M059J (cell line): ENCODE data around the gene CARD19. TPM values are rescaled to one million over a fixed set of nuclear protein-coding genes. Genes with fewer than 3 reads are reported as not detected.
A peak's percentile ranks its signal among the peaks of the same experiment; 100 is the strongest.
"Not testable (repeated sequence)": the region's sequence is repeated elsewhere in the genome, so short reads cannot be mapped to it uniquely, and the experiment has no call there.

Experiments used
- DNase-seq: peaks from one replicate; pipeline ENCODE4 v3.0.0-alpha.2; 2012; ENCODE audit warnings: low read depth
- total RNA-seq: library from RNA; depleted of rRNA; stranded (reverse); fragments of >200 nt; shearing (Covaris generic); gene quantifications from 2 replicates; pipeline ENCODE4 v1.2.3, GENCODE V29; 2014

The CARD19 gene
- total RNA-seq, 1 experiment from 2014 or later: 88.4 TPM

- no peak for DNase-seq
These were observed 4.2 kb downstream of the CARD19 start for GRCh38 chr9:93100276-93100636.

- not testable (repeated sequence) for DNase-seq
These were observed 5.1 kb downstream of the CARD19 start for GRCh38 chr9:93101086-93101485.

GRCh38 chr9:93105620-93106019 lies 9.6 kb downstream of the CARD19 start:
- no peak for DNase-seq

GRCh38 chr9:93107151-93107824 lies 11.3 kb downstream of the CARD19 start:
- DNase-seq: no peak

- no peak for DNase-seq
These were observed 11.8 kb downstream of the CARD19 start for GRCh38 chr9:93107825-93108161.

- DNase-seq: no peak
These were observed 12.4 kb downstream of the CARD19 start for GRCh38 chr9:93108291-93109041.

- DNase-seq: no peak
These were observed 14.4 kb downstream of the CARD19 start for GRCh38 chr9:93110311-93110855.

GRCh38 chr9:93111001-93111370 lies 15.0 kb downstream of the CARD19 start:
- DNase-seq: no peak

GRCh38 chr9:93111371-93112115 lies 15.5 kb downstream of the CARD19 start:
- DNase-seq: peak; percentile 98

- no peak for DNase-seq
These were observed 16.3 kb downstream of the CARD19 start for GRCh38 chr9:93112116-93112863.

- no peak for DNase-seq
These were observed 16.9 kb downstream of the CARD19 start for GRCh38 chr9:93112864-93113389.

- no peak for DNase-seq
These were observed 18.4 kb downstream of the CARD19 start for GRCh38 chr9:93114169-93114983.

- no peak for DNase-seq
These were observed 18.9 kb downstream of the CARD19 start for GRCh38 chr9:93114984-93115335.

- no peak for DNase-seq
These were observed 19.6 kb downstream of the CARD19 start for GRCh38 chr9:93115486-93116071.

- DNase-seq: peak; percentile 90
These were observed 20.3 kb downstream of the CARD19 start for GRCh38 chr9:93116072-93116961.

- DNase-seq: not testable (repeated sequence)
These were observed 21.5 kb downstream of the CARD19 start for GRCh38 chr9:93117521-93117920.

- no peak for DNase-seq
These were observed 22.2 kb downstream of the CARD19 start for GRCh38 chr9:93117924-93118862.
